GM19452 (cell line): Measurements from ENCODE around the gene CENPU.
A peak's percentile ranks its signal among the peaks of the same experiment; 100 is the strongest.
"Not testable (repeated sequence)": the region's sequence is repeated elsewhere in the genome, so short reads cannot be mapped to it uniquely, and the experiment has no call there.

Experiments used
- ATAC-seq: cut with Tn5 transposase; IDR thresholded peaks from one replicate; pipeline ENCODE4 v1.9.1; 2021; ENCODE audit not compliant: unreplicated experiment

Gene CENPU

DNA sequence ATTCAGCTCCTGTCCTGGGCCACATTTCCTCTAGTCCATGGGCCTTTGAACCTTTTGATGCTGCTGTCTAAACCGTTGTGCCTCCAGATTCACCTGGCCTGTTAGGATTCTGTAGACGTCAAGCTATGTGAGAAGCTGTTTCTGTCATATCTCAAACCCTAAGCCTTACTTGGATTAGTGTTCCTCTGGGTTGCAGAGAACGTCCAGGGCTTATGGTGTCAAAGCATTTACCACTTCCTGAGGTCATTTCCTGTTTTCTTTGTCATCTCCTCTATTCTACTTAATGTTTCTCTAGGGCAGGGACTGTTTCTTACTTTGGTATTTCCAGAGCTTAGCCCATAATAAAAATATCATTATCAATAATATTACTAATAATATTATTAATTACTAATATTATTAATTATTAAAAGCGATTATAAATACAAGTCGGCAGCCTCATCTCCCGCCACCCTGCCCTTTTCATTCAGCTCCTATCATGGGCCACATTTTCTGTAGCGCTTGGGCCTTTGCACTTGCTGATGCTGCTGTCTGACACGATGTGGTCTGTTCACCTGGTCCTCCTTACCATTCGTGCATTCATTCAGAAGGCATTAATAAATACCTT lies 65.3 kb downstream of the CENPU start:
- ATAC-seq = no peak

GRCh38 chr4:184668096-184668495 lies 65.8 kb downstream of the CENPU start:
- no peak for ATAC-seq

DNA sequence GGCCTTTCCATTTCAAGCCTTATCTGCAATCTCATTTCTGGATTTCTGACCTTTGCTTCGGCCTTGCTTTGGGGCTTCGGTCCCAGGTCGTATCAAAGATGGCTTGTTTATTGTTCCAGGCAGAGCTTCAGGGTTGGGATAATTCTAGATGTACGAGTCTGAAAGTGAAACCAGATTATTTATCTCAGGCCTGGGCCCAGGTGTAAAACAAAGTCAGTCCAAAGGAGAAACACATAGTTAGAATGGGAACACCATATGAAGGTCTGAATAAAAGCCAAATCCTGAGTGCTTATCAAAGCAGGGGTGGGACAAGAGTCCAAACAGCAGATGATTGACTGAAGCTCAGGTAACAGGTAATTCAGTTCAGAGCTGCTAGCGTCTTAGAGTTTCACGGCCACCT lies 67.2 kb downstream of the CENPU start:
- ATAC-seq = no peak

- no peak for ATAC-seq
These were observed 69.3 kb downstream of the CENPU start for GRCh38 chr4:184664445-184665210.

GRCh38 chr4:184662236-184662635 lies 71.7 kb downstream of the CENPU start:
- no peak for ATAC-seq

GRCh38 chr4:184660978-184661377 lies 72.9 kb downstream of the CENPU start:
- ATAC-seq = no peak

DNA sequence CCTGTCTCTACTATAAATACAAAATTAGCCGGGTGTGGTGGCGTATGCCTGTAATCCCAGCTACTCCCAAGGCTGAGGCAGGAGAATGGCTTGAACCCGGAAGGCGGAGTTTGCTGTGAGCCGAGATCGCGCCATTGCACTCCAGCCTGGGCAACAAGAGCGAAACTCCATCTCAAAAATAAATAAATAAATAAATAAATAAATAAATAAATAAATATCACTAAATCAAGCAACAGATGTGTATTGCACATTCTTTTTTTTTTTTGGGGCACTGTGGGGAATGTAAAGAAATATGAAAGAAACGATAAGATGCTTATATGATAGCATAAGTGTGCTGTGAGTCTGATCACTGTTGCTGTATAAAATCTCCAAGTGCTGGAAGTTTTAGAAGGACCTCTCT lies 76.1 kb downstream of the CENPU start:
- ATAC-seq = not testable (repeated sequence)

GRCh38 chr4:184657144-184657543 lies 76.8 kb downstream of the CENPU start:
- ATAC-seq = no peak

DNA sequence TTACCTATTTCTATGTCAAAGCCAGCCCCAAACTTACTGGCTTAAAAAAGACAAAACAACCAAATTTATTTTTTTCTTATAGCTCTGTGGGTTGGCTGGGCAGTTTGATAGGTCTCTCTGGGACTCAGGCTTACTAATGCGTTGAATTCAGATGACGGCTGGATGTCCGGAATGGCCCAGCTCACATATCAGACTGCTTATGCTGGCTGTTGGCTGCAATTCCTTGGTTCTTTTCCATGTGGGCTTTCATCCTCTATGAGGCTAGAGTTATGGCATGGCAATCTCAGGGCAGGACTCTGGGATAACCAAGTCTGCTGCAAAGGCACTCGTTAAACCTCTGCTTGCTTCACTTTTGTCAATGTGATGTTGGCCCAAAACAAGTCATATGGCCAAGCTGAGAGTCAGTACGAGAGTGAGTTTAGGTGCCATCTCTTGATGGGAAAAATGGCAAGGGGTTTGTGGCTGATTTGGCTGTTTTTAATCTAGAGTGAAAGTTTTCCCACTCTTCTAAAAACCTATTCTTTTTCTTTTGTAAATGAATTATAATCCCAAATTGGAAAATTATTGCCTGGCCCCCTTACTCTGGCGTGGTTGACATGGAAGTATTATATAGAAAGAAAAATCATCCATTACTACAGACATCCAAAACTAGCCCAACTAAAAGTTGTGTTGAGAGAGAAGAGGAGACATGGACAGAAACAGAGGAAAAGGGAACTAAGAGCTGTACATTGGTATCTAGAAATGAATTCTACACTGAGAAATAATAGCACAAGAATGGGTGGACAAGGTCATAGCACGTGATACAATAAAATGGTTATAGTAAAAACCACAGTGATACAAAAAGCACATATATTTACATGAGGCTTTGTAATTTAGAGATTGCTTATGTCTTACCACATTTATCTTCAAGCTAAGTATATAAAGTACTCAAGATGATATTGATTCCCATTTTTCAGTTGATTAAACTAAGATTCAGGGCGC lies 77.7 kb downstream of the CENPU start:
- no peak for ATAC-seq

- no peak for ATAC-seq
These were observed 80.2 kb downstream of the CENPU start for GRCh38 chr4:184653650-184654049.

- ATAC-seq = not testable (repeated sequence)
These were observed 81.2 kb downstream of the CENPU start for GRCh38 chr4:184652681-184653080.

DNA sequence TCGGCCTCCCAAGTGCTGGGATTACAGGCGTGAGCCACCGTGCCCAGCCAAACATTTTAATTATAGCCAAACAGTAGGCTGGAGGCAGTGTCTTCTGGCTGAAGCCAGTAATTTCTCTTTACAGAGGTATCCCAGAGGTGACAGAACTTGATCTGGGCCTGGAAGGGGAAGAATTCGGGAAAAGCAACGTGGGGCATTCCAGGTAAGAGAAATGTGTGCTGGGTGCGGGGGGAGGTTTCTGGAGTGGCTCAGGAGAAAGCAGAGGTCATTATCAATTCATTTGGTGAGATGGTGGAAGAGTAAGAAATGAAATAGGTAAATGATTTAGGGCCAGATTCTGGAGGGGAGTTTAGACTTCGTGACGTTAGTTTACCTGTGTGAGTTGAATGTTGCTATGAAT lies 82.0 kb downstream of the CENPU start:
- ATAC-seq = no peak

GRCh38 chr4:184649971-184650855 lies 83.7 kb downstream of the CENPU start:
- ATAC-seq = peak; percentile 14

- ATAC-seq = peak; percentile 83
These were observed 84.6 kb downstream of the CENPU start, which contains the start of the genes CASP3 and PRIMPOL for GRCh38 chr4:184649026-184649970. TSS of gene CASP3 (minus strand) at chr4:184649447. CDS start at chr4:184638453, 10,994 bp downstream. TSS of gene PRIMPOL (plus strand) at chr4:184649738. CDS start at chr4:184657141, 7,403 bp downstream.

DNA sequence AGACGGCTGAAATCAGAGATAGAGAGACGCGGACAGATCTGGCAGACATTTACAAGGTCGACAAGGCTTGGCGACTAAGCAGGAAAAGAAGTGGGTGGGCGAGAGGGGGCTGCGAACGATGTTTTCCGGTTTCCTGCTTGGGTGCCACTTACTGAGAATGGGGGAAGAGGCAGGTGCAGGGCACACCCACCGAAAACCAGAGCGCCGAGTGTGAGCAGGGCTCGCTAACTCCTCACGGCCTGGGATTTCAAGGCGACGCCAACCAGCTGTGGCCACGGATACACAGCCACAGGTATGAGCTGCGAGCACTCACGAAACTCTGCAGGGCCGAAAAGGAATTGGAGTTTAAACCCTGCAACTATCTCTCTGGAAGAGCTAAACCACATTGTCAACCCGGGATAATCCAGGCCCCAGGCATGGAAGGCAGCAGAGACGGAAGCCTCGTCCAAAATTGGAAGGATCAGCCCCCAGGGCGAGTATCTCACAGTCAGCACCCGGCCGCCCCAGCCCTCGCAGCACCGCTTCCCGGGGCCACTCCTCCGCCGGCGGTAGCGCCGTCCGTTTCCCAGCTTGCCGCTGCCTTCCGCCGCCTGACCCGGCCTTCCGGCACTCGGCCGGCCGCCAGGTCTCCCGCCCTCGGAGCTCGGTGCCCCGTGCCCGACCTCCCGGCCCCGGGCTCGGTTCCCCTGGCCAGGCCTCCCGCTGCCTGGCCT lies 85.4 kb downstream of the CENPU start:
- ATAC-seq = peak; percentile 22

- no peak for ATAC-seq
These were observed 85.9 kb downstream of the CENPU start for GRCh38 chr4:184648054-184648312.

DNA sequence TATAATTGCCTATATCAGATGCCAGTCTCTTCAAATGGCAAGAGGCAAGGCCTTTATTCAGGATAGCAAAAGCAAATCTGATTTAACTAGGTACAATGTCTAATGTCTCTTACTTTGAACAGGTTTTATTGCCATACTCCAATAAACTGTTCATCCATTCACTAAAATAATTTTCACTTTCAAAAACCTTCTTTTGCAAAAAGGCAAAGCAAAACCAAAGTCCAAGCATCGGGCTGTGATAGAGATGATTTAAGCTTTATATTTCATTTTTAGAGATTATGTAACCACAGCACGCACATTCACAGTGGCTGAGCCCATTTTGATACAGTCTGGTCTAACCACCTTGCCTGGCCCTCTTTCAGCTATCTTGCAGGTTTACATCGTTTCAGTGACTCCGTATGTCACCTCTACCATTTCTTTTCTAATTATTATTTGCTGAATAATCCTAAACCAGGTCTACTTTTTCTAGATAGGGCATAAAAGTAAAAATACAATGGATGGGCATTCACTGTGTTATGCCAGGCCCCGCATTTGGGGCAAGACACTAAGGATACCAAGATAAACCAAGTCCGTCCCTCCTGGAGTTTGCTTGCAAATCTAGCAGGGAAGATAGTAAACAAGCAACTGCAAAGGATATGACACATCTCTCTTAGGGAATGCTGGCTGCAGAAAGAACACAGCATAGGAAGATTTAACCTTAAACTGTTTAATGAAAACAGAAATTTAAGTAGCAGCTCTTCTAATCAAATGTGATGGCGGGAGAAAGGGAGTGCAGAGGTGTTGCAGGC lies 86.4 kb downstream of the CENPU start:
- ATAC-seq = no peak
